ENCODE measurements around the gene NDUFS2.

- TF ChIP-seq POLR2A (IDR thresholded peaks at IDR 0.05) (peak in 1 of 3 donors; percentile 2), CTCF (IDR thresholded peaks at IDR 0.05) (no peak)
These were observed 8.5 kb upstream of the NDUFS2 start for GRCh38 chr1:161193561-161194235.
